SU-DHL-6 (cell line): ENCODE data around the gene ADIPOR1.
"Not testable (repeated sequence)": the region's sequence is repeated elsewhere in the genome, so short reads cannot be mapped to it uniquely, and the experiment has no call there.

Source experiments
- H2AFZ ChIP-seq: fragments of 200-600 bp; sonication (generic); 2 replicates; pipeline ENCODE4 v1.6.1; 2014; ENCODE audit warnings: low read depth, mild to moderate bottlenecking, moderate library complexity, mixed read lengths, antibody characterized with exemption, low read length; ENCODE audit not compliant: severe bottlenecking
- H3F3A ChIP-seq: fragments of 200-600 bp; shearing (Covaris generic); 2 replicates; pipeline ENCODE4 v1.6.0; 2016; ENCODE audit warnings: antibody characterized with exemption, mild to moderate bottlenecking; ENCODE audit not compliant: insufficient read depth
- H3K27ac ChIP-seq: fragments of 200-600 bp; sonication (generic); 2 replicates; pipeline ENCODE4 v1.5.1; 2016; ENCODE audit warnings: low read depth, mild to moderate bottlenecking, low read length, moderate library complexity, mixed read lengths
- H3K27me3 ChIP-seq: fragments of 200-600 bp; sonication (generic), shearing (Covaris generic); 2 replicates; pipeline ENCODE4 v1.6.0; 2014; ENCODE audit warnings: mild to moderate bottlenecking, low read length
- H3K36me3 ChIP-seq: fragments of 200-600 bp; sonication (generic); 2 replicates; pipeline ENCODE4 v1.6.1; 2014; ENCODE audit warnings: mild to moderate bottlenecking, low read length, mixed read lengths
- H3K4me2 ChIP-seq: fragments of 300-600, 200-600 bp; shearing (Covaris generic), sonication (generic); 2 replicates; pipeline ENCODE4 v1.6.0; 2014; ENCODE audit warnings: low read length, low read depth, mild to moderate bottlenecking; ENCODE audit not compliant: poor library complexity, severe bottlenecking
- H3K4me3 ChIP-seq: fragments of 200-600 bp; sonication (generic); 2 replicates; pipeline ENCODE4 v1.5.1; 2014; ENCODE audit warnings: antibody characterized with exemption, low read length, mild to moderate bottlenecking, mixed read lengths; ENCODE audit not compliant: insufficient read depth, poor library complexity, severe bottlenecking
- H3K79me2 ChIP-seq: fragments of 200-600 bp; sonication (generic); 2 replicates; pipeline ENCODE4 v1.6.1; 2014; ENCODE audit warnings: mild to moderate bottlenecking, low read length, moderate library complexity; ENCODE audit not compliant: insufficient read depth
- H3K9ac ChIP-seq: fragments of 200-600 bp; sonication (generic); 2 replicates; pipeline ENCODE4 v1.7.0; 2014; ENCODE audit warnings: mild to moderate bottlenecking, low read length
- H3K9me2 ChIP-seq: fragments of 200-600 bp; sonication (generic); replicated peaks from 2 replicates; pipeline ENCODE4 v1.6.1; 2014; ENCODE audit warnings: low read length; ENCODE audit not compliant: insufficient read depth
- H3K9me3 ChIP-seq: fragments of 200-600 bp; sonication (generic); 2 replicates; pipeline ENCODE4 v1.6.1; 2014; ENCODE audit warnings: low read length, mixed read lengths; ENCODE audit not compliant: insufficient read depth
- H4K20me1 ChIP-seq: fragments of 200-600 bp; sonication (generic); 2 replicates; pipeline ENCODE4 v1.6.1; 2014; ENCODE audit warnings: low read depth, mild to moderate bottlenecking, antibody characterized with exemption, low read length, moderate library complexity, mixed read lengths
- CTCF ChIP-seq: fragments of 200-600 bp; sonication (generic); IDR thresholded peaks from one replicate; pipeline ENCODE4 v1.5.1; 2017; ENCODE audit warnings: antibody characterized with exemption, mild to moderate bottlenecking, low read length, moderate library complexity; ENCODE audit not compliant: insufficient read depth, poor library complexity, severe bottlenecking
- EZH2phosphoT487 ChIP-seq: fragments of 200-600 bp; sonication (generic), shearing (Covaris generic); conservative IDR thresholded peaks from 2 replicates; pipeline ENCODE4 v1.6.1; 2018; ENCODE audit warnings: mild to moderate bottlenecking, antibody characterized with exemption, low read length, moderate library complexity, mixed read lengths

The ADIPOR1 gene

GRCh38 chr1:202989879-202990278 is 31.8 kb upstream of the ADIPOR1 start:
- Histone ChIP-seq H3K27ac (no peak overlapping the region), H3K79me2 (no peaks in the 10 kb centered on the region), H3K27me3 (no peaks in the 10 kb centered on the region), H3K4me2 (no peak overlapping the region), H3K36me3 (no peaks in the 10 kb centered on the region), H3K4me3 (no peak overlapping the region), H3K9ac (no peak overlapping the region), H4K20me1 (no peaks in the 10 kb centered on the region), H3F3A (no peaks in the 10 kb centered on the region), H3K9me2 (no peaks in the 10 kb centered on the region), H3K9me3 (no peaks in the 10 kb centered on the region), H2AFZ (no peak overlapping the region)
- no peak for TF ChIP-seq CTCF
- no peak for TF ChIP-seq EZH2phosphoT487

GRCh38 chr1:202987922-202988583 is 29.9 kb upstream of the ADIPOR1 start:
- Histone ChIP-seq H3K27ac (no peak overlapping the region), H3K4me3 (no peak overlapping the region), H3K9me3 (no peaks in the 10 kb centered on the region), H4K20me1 (no peaks in the 10 kb centered on the region), H3K9ac (no peak overlapping the region), H3K79me2 (no peaks in the 10 kb centered on the region), H3K4me2 (no peak overlapping the region), H3K9me2 (no peaks in the 10 kb centered on the region), H3K36me3 (no peaks in the 10 kb centered on the region), H3K27me3 (no peaks in the 10 kb centered on the region), H3F3A (no peaks in the 10 kb centered on the region), H2AFZ (no peak overlapping the region)
- no peak for TF ChIP-seq EZH2phosphoT487
- TF ChIP-seq CTCF, result no peak

GRCh38 chr1:202987255-202987654 is 29.1 kb upstream of the ADIPOR1 start:
- H3K27me3 ChIP-seq, result no peaks in the 10 kb centered on the region
- no peaks in the 10 kb centered on the region for H4K20me1 ChIP-seq
- no peak overlapping the region for H3K27ac ChIP-seq
- H3K9me3 ChIP-seq, result no peaks in the 10 kb centered on the region
- TF ChIP-seq EZH2phosphoT487 (no peak), CTCF (no peak)
- H3K9me2 ChIP-seq, result no peaks in the 10 kb centered on the region
- H3K4me3 ChIP-seq, result no peak overlapping the region
- H3F3A ChIP-seq, result no peaks in the 10 kb centered on the region
- no peak overlapping the region for H2AFZ ChIP-seq
- H3K79me2 ChIP-seq, result no peaks in the 10 kb centered on the region
- no peaks in the 10 kb centered on the region for H3K36me3 ChIP-seq
- H3K4me2 ChIP-seq, result no peak overlapping the region
- no peak overlapping the region for H3K9ac ChIP-seq

- not testable (repeated sequence) for H3K4me2 ChIP-seq, H3K27ac ChIP-seq, H4K20me1 ChIP-seq, H2AFZ ChIP-seq, H3K36me3 ChIP-seq, H3K9me2 ChIP-seq, H3K27me3 ChIP-seq, H3K9ac ChIP-seq, H3K4me3 ChIP-seq, H3K79me2 ChIP-seq, H3K9me3 ChIP-seq, H3F3A ChIP-seq
These were observed 28.0 kb upstream of the ADIPOR1 start for GRCh38 chr1:202986120-202986519.
